ENCODE measurements around the gene TMSB10. TPM values are rescaled to one million over a fixed set of nuclear protein-coding genes. Genes with fewer than 3 reads are reported as not detected.

Gene TMSB10
- total and polyA plus RNA-seq, 4 donors = 225 to 518 (median 256) TPM

DNA sequence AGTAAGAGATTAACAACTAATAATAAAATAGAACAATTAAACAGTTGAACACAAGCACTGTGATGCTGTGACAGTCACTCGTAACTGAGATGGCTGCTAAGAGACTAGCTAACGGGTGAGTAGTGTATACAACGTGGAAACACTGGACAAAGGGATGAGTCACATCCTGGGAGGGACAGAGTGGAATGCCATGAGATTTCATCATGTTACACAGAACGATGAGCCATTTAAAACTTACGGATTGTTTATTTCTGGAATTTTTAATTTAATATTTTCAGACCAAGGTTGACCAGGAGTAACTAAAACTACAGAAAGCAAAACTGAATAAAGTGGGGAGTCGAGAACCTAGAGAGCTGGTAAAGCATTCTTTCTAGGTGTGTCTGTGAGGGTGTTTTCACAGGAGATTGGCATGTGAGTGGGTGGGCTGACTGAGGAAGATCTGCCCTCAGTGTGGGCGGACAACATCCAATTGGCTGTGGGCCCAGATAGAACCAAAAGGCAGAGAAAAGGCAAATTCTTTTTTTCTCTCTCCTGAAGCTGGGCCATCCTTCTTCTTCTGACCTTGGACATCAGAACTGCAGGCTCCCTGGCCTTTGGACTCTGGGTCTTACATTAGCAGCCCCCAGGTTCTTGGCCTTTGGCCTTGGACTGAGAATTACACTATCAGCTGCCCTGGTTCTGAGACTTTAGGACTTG lies 14.6 kb downstream of the TMSB10 start:
- H3K27me3 ChIP-seq (ENCODE audit: control insufficient read depth in 4 of 4, insufficient read depth in 4 of 4, low read length in 3 of 4) = no peaks in the 10 kb centered on the region
- no peak overlapping the region for H3K9ac ChIP-seq (ENCODE audit: low read depth in 1 of 2, low read length in 2 of 2)
- WGBS = 63% methylated on average over 7 of the region's 7 CpGs
- peak; percentile 75 to 78 for TF ChIP-seq JUND (IDR thresholded peaks at IDR 0.05)
- TF ChIP-seq GABPA (IDR thresholded peaks at IDR 0.05 in 1 of 2, conservative IDR thresholded peaks at IDR 0.05 in 1 of 2) = no peak
- no peak for TF ChIP-seq FOXA1 (IDR thresholded peaks at IDR 0.05)
- peak in 1 of 2 donors; percentile 52 for TF ChIP-seq HNF4A (conservative IDR thresholded peaks at IDR 0.05)
- TF ChIP-seq RAD21 (IDR thresholded peaks at IDR 0.05) = no peak
- TF ChIP-seq NR2F2 (IDR thresholded peaks at IDR 0.05) = peak; percentile 10
- H3K36me3 ChIP-seq (ENCODE audit: control insufficient read depth in 4 of 4, insufficient read depth in 3 of 4, low read depth in 1 of 4, low read length in 3 of 4) = no peaks in the 10 kb centered on the region
- peak overlapping the region; percentile 17 to 20 for H3K27ac ChIP-seq (ENCODE audit: low read depth in 1 of 2, low read length in 2 of 2)
- DNase-seq (ENCODE audit: low spot score) = no peak
- no peak overlapping the region for H3K4me3 ChIP-seq (ENCODE audit: low read depth in 1 of 3, low read length in 3 of 3)
- H3K4me1 ChIP-seq (ENCODE audit: control insufficient read depth in 4 of 4, insufficient read depth in 4 of 4, low read length in 3 of 4) = peaks cover 0 to 4% (median 2%) of the 10 kb centered on the region in 4 donors
- no peaks in the 10 kb centered on the region for H3K9me3 ChIP-seq (ENCODE audit: control insufficient read depth in 4 of 4, low read length in 3 of 4)

DNA sequence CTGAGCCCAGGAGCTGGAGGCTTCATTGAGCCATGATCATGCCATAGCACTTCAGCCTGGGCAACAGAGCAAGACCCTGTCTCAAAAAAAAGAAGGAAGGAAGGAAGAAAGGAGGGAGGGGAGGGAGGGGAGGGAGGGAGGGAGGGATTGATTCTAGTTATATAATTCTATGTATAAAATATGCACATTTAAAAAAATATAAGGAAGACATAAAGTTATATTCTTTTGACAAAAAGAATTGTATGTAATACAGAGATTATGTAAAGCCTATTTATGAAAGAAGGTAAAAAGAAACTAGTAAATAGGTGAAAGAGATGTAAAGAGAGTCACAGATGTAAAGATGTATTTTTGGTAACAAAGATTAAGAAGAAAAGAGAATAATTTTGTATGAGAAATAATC lies 17.6 kb downstream of the TMSB10 start:
- Histone ChIP-seq H3K27me3 (ENCODE audit: control insufficient read depth in 4 of 4, insufficient read depth in 4 of 4, low read length in 3 of 4) (no peaks in the 10 kb centered on the region), H3K36me3 (ENCODE audit: control insufficient read depth in 4 of 4, insufficient read depth in 3 of 4, low read depth in 1 of 4, low read length in 3 of 4) (no peaks in the 10 kb centered on the region), H3K9me3 (ENCODE audit: control insufficient read depth in 4 of 4, low read length in 3 of 4) (no peaks in the 10 kb centered on the region), H3K4me3 (ENCODE audit: low read depth in 1 of 3, low read length in 3 of 3) (no peak overlapping the region), H3K9ac (ENCODE audit: low read depth in 1 of 2, low read length in 2 of 2) (no peak overlapping the region), H3K4me1 (ENCODE audit: control insufficient read depth in 4 of 4, insufficient read depth in 4 of 4, low read length in 3 of 4) (peaks cover 6 to 18% (median 12%) of the 10 kb centered on the region in 4 donors), H3K27ac (ENCODE audit: low read depth in 1 of 2, low read length in 2 of 2) (no peak overlapping the region)
- no peak for DNase-seq (ENCODE audit: low spot score)
- no peak for TF ChIP-seq RAD21 (IDR thresholded peaks at IDR 0.05)
- no peak for TF ChIP-seq EGR1 (IDR thresholded peaks at IDR 0.05; ENCODE audit: low read depth in 2 of 2)
- no peak for TF ChIP-seq RXRA (IDR thresholded peaks at IDR 0.05)
- TF ChIP-seq HNF4G (IDR thresholded peaks at IDR 0.05) = no peak
- TF ChIP-seq, protein P1, sequence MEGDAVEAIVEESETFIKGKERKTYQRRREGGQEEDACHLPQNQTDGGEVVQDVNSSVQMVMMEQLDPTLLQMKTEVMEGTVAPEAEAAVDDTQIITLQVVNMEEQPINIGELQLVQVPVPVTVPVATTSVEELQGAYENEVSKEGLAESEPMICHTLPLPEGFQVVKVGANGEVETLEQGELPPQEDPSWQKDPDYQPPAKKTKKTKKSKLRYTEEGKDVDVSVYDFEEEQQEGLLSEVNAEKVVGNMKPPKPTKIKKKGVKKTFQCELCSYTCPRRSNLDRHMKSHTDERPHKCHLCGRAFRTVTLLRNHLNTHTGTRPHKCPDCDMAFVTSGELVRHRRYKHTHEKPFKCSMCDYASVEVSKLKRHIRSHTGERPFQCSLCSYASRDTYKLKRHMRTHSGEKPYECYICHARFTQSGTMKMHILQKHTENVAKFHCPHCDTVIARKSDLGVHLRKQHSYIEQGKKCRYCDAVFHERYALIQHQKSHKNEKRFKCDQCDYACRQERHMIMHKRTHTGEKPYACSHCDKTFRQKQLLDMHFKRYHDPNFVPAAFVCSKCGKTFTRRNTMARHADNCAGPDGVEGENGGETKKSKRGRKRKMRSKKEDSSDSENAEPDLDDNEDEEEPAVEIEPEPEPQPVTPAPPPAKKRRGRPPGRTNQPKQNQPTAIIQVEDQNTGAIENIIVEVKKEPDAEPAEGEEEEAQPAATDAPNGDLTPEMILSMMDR (IDR thresholded peaks at IDR 0.05; ENCODE audit: low read depth, low read length, missing input control) = no peak
- TF ChIP-seq NR2F2 (IDR thresholded peaks at IDR 0.05) = no peak
- no peak for TF ChIP-seq HNF4A (conservative IDR thresholded peaks at IDR 0.05)
- no peak for TF ChIP-seq TAF1 (conservative IDR thresholded peaks at IDR 0.05)
- no peak for TF ChIP-seq GABPA (IDR thresholded peaks at IDR 0.05 in 1 of 2, conservative IDR thresholded peaks at IDR 0.05 in 1 of 2)
- no peak for TF ChIP-seq SP1 (IDR thresholded peaks at IDR 0.05)
- TF ChIP-seq FOXA1 (IDR thresholded peaks at IDR 0.05) = no peak
- TF ChIP-seq, protein P2, sequence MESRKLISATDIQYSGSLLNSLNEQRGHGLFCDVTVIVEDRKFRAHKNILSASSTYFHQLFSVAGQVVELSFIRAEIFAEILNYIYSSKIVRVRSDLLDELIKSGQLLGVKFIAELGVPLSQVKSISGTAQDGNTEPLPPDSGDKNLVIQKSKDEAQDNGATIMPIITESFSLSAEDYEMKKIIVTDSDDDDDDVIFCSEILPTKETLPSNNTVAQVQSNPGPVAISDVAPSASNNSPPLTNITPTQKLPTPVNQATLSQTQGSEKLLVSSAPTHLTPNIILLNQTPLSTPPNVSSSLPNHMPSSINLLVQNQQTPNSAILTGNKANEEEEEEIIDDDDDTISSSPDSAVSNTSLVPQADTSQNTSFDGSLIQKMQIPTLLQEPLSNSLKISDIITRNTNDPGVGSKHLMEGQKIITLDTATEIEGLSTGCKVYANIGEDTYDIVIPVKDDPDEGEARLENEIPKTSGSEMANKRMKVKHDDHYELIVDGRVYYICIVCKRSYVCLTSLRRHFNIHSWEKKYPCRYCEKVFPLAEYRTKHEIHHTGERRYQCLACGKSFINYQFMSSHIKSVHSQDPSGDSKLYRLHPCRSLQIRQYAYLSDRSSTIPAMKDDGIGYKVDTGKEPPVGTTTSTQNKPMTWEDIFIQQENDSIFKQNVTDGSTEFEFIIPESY (IDR thresholded peaks at IDR 0.05) = no peak
- no peak for TF ChIP-seq FOXA2 (IDR thresholded peaks at IDR 0.05)
- TF ChIP-seq, protein P3, sequence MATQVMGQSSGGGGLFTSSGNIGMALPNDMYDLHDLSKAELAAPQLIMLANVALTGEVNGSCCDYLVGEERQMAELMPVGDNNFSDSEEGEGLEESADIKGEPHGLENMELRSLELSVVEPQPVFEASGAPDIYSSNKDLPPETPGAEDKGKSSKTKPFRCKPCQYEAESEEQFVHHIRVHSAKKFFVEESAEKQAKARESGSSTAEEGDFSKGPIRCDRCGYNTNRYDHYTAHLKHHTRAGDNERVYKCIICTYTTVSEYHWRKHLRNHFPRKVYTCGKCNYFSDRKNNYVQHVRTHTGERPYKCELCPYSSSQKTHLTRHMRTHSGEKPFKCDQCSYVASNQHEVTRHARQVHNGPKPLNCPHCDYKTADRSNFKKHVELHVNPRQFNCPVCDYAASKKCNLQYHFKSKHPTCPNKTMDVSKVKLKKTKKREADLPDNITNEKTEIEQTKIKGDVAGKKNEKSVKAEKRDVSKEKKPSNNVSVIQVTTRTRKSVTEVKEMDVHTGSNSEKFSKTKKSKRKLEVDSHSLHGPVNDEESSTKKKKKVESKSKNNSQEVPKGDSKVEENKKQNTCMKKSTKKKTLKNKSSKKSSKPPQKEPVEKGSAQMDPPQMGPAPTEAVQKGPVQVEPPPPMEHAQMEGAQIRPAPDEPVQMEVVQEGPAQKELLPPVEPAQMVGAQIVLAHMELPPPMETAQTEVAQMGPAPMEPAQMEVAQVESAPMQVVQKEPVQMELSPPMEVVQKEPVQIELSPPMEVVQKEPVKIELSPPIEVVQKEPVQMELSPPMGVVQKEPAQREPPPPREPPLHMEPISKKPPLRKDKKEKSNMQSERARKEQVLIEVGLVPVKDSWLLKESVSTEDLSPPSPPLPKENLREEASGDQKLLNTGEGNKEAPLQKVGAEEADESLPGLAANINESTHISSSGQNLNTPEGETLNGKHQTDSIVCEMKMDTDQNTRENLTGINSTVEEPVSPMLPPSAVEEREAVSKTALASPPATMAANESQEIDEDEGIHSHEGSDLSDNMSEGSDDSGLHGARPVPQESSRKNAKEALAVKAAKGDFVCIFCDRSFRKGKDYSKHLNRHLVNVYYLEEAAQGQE (IDR thresholded peaks at IDR 0.05) = no peak
- TF ChIP-seq, protein P4, sequence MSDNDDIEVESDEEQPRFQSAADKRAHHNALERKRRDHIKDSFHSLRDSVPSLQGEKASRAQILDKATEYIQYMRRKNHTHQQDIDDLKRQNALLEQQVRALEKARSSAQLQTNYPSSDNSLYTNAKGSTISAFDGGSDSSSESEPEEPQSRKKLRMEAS (IDR thresholded peaks at IDR 0.05) = no peak
- TF ChIP-seq YY1 (IDR thresholded peaks at IDR 0.05) = no peak

All from liver (tissue), 9 donors.